Stimulated activated CD8-positive, alpha-beta memory T cell treated with anti-CD3 and anti-CD28 coated beads, Interleukin-2, amount 100 ng/mL, for 1 hour (primary cell): Measurements from ENCODE around the gene ELMO1.
A peak's percentile ranks its signal among the peaks of the same experiment; 100 is the strongest.

Source experiments
- DNase-seq, 2 donors: peaks; one replicate each; pipeline ENCODE4 v3.0.0-alpha.2; 2020; ENCODE audit warnings: low read depth in 2 of 2

The ELMO1 gene

DNA sequence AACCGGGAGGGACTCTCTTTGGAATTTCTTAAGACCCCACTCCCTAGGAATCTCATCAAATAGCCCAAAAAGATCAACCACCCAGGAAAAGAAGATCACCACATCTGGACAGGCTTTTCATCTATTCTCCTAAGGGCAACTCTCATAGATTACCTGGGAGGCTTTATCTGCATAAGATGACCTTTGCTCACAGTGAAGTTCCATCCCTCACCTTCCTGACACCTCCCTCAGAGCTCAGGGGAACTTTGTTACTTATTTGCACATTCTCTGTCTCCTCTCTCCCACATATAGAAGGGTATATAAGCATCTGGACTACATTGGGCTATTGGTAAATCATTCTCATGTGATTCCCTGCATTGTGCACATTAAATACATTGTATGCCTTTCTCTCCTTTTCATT is 80.1 kb downstream of the ELMO1 start:
- no peak for DNase-seq

DNA sequence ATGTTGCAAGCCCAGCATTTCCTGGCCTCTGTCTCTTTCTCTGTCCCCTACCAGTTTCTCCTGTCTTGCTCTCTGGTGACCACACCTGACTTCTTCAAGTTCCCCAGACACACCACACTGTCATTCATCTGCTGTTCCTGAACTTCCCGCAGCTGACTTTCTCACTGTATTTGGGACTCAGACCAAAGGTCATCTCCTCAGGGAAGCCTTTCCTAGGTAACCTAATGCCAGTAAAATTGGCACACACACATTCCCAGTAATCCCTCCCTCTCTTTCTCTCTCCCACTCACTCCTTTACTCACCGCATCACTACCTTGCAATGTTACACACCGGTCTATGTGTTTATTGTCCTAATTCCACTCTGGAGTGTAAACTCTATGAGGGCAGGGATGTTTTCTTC is 81.7 kb downstream of the ELMO1 start:
- DNase-seq: no peak

- DNase-seq: no peak
Observed at GRCh38 chr7:37366445-37366844, 82.2 kb downstream of the ELMO1 start.

- DNase-seq: no peak
Observed at GRCh38 chr7:37365405-37365804, 83.3 kb downstream of the ELMO1 start.

DNA sequence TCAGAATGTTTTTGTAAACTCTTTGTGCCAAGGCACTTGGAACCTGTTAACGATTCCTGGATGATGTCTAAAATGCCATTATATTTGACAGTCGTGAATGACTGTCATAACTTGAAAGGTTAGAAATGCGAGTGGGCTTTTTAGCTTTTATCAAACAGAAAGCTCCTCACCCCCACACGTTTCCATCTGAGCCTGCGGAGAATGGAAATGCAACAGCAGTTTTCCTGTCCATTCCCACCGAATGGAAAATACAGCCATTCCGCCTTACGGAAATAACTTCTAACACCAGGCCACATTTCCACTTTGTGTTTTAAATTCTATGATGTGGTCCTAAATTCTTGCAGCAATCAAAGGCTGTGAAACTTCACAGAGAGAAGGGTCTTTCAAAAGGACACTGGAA is 83.8 kb downstream of the ELMO1 start:
- DNase-seq: no peak

DNA sequence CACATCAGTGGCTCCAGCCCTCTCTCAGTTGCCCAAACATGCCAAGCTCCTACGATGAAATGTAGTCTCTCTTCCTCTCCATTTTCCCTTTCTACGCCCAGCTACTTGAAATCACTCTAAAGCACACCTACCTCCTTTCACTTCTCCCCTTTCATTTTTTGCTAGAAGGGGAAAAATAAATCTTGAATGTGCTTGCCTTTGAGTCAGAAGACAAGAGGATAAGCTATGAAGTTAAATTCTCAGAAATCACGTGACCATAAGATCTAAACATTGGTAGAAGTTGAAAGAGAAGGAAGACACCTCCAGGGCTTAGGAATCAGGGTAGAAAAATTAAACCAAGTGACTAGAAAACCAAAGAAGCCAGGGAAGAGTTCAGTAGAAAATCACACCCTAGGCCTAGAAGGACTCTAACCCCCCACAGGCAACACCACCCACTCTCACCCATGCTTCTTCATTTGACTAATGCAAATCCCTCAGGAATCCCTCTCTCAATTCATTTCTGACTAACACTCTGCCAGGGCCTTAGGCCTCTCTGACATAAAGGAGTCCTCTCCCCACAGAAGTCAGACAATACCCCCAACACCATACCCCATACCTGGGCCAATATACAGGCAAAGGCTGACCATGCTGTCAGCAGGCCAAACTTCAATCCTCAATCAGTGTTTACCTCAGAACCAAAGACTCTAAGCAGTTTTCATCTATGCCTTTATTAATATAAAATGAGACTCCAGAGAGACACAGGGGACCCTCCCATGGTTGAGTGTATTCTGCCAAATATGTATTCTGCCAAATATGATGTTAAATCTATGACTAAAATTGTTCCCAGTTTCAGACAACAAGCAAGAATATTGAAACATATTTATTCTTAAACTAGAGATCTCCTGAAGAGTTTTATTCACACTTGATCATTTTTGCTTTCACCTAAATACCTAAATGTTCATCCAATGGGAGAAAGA is 84.8 kb downstream of the ELMO1 start:
- no peak for DNase-seq

DNA sequence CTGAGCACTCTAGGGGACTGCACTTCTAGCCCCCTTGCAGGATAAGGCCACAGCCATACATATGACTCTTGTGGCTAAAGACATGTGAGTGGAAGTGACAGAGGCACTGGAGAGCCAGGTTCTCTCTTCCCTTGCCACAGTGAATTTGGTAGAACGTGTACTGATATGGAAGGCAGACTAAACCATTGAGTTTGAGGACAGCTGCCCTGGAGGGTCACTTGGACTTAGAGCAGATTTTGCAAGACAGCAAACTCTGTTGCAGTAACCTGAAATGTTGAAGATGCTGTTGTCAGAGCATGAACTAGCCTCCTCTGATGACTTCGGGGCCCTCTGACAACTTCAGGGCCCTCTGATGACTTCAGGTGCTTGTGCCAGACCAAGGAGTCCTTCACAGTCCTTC is 85.9 kb downstream of the ELMO1 start:
- no peak for DNase-seq

GRCh38 chr7:37360484-37360883 is 88.2 kb downstream of the ELMO1 start:
- DNase-seq: no peak

- no peak for DNase-seq
Observed at GRCh38 chr7:37359662-37360444, 88.8 kb downstream of the ELMO1 start.

DNA sequence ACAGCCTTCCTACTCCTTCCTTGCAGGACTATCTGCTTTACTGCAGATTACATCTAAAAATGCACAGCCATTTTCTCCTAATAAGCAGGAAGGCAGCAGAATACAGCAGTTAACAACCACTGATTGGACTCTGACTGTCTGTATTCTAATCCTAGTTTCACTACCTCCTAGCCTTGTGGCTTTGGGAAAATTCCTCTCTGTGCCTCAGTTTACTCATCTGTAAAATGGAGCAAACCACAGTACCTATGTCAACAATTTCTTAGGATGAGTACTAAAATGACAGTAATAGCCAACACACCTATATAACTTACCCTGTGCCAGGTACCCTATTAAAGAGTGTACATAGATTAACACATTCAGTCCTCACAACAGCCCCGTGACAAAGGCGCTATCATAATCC is 89.5 kb downstream of the ELMO1 start:
- DNase-seq: no peak

- DNase-seq: no peak
Observed at GRCh38 chr7:37357637-37357996, 91.0 kb downstream of the ELMO1 start.

DNA sequence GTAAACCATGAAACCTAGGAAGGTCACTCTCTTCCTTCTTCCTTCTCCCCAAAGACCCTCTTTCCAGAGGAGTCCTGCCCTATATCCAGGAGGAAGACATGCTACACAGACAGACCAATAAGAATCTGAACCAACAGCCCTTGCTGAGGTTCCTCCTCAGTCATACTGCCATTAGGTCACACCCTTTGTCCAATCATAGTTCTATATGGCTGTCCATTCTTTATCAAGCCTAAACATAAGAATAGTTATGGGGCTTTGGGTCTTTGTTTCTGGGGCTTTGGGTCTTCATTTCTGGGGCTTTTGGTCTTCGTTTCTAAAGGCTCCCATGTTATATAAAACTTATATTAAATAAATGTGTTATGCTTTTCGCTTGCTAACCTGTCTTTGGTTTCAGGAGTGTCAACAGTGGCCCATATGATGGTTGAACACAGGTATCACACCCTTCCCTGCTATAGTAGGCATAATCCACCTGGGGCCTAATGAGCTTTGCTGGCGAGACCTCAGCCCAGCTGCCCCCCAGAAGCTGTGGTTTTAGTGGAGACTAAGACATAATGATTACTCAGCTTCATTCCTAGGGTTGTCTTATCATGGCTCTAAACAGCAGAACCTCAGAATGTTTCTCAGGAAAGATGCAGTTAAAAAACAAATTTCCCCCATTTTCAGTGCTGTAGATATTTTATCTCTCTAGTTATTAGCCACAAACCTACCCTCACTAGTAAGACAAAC is 91.6 kb downstream of the ELMO1 start:
- no peak for DNase-seq

DNA sequence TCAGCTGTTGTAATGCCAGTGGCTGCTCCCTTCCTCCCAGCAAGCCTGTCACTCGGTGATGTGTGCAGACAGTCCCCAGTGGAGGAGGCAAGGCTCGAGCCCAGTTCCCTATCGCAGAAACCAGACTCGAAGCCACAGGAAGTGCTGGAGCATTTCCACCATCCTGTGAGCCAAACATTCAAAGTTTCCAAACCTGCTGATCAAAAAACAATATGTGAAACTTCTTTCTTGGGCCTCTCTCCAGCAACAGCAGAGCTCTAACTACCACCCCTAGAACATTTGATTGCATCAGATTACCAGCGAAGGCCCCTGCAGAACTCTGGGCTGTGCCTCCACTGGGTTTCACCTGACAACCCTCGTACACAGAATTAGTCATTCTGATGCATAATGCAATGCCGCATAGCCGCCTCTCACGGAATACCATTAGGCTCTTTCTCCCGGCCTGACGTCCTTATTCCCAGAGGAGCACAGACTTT is 94.0 kb downstream of the ELMO1 start:
- DNase-seq: no peak

- DNase-seq: no peak
Observed at GRCh38 chr7:37353949-37354655, 94.6 kb downstream of the ELMO1 start.

DNA sequence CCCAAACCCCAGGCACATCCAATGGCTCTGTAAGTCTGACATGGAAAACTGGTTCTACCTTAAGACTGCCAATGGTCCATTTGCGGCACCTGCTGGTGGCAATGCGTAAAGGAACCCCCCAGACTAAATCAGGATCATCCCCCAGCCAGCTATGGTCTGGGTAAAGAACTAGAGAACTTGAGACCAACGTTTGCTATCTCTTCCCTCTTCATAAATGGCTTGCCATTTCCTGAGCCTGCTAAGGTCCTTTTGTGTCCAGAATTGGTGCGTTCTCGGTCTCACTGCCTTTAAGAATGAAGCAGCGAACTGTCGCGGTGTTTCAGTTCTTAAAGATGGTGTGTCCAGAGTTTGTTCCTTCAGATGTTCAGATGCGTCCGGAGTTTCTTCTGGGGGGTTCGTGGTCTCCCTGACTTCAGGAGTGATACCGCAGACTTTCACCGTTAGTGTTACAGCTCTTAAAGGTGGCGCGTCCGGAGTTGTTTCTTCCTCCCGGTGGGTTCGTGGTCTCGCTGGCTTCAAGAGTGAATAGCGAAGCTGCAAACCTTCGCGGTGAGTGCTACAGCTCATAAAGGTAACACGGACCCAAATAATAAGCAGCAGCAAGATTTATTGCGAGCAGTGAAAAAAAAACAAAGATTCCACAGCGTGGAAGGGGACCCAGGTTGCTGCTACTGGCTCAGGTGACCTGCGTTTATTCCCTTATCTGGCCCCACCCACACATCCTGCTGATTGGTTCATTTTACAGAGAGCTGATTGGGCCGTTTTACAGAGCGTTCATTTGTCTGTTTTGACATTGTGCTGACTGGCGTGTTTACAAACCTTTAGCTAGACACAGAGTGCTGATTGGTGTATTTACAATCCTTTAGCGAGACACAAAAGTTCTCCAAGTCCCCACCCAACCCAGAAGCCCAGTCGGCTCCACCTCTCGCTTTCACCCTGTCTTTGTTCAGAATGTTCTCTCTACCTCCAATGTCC is 95.4 kb downstream of the ELMO1 start:
- peak; percentile 22 to 39 for DNase-seq

DNA sequence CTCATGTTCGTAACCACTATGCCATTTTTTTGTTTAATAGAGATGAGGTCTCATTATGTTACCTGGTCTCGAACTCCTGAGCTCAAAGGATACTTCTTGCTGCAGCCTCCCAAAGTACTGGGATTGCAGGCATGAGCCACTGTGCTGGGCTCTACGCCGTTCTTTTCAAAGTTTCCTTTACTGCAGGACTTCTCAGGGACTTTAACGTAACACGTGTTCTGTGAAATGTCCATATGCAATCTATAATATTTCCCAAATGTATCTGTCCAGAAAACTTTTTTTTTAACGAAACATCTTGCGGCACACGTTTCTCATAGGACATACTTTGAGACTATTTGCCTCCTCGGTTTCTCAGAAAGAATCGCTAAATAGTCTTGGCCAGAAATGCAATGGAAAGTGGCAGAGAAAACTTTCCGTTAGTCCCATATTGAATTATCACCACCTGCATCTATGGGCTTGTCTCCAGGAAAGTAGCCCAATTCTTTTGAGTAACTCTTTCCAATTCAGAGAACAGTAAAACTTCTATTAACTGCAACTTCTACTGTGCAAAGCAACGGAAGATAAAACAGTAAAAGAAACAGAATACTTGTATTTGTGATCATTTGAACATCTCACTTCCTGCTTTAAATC is 96.3 kb downstream of the ELMO1 start:
- DNase-seq: no peak

- no peak for DNase-seq
Observed at GRCh38 chr7:37351716-37352115, 96.9 kb downstream of the ELMO1 start.

DNA sequence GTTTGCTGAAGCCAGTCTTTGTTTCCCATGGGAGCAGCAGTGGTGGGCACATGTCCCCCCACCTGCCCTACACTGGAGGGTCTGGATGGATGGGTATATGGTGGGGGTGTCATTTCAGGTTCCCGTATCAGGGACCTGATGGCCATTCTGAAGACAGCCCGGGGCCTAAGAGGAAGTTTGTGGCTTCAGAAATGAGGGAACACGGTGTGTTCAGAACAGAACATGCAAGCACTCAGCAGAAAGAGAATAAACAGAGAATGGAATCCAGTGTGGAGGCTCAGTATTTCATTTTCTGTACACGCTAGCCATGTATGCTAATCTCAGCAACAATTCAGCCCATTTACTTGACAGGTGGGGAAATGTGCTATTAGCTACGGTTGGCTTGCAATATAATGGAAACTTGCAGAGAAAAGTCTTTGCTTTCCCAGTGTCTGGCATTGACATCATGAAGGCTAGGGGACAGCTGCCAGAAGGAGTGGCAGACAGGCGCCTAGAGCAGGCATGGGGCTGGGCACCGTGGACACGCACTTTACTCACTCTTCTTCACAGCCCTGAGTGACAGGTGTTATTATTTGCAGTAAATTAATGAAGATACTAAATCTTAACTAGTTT is 98.6 kb downstream of the ELMO1 start:
- DNase-seq: no peak

- no peak for DNase-seq
Observed at GRCh38 chr7:37348982-37349381, 99.7 kb downstream of the ELMO1 start.
